Sigmoid colon (tissue), 4 donors: ENCODE measurements around the gene SLBP.

Experiments used
- EP300 ChIP-seq, 4 donors: sonication (generic); formaldehyde crosslinking; IDR thresholded peaks; one replicate each; pipeline ENCODE4 v1.6.1; 2017; ENCODE audit warnings: antibody characterized with exemption in 4 of 4
- POLR2A ChIP-seq, 2 donors: fragments of 450-650 bp; IDR thresholded peaks; one replicate each; pipeline ENCODE4 v1.6.1; 2016; ENCODE audit warnings: antibody characterized with exemption in 2 of 2, mild to moderate bottlenecking in 2 of 2, moderate library complexity in 2 of 2
- POLR2AphosphoS5 ChIP-seq, 4 donors: sonication (generic); formaldehyde crosslinking; IDR thresholded peaks; one replicate each; pipeline ENCODE4 v1.6.1; 2017; ENCODE audit warnings: antibody characterized with exemption in 4 of 4
- TF ChIP-seq, protein P1 (sequence below), 4 experiments: fragments of 450-650 bp in 3 of 4; fragments of 200-600 bp in 1 of 4; IDR thresholded peaks; one replicate each; pipeline ENCODE4 v1.5.1; 2016 to 2019; ENCODE audit warnings: antibody characterized with exemption in 4 of 4, mild to moderate bottlenecking in 3 of 4, moderate library complexity in 2 of 4

DNA sequence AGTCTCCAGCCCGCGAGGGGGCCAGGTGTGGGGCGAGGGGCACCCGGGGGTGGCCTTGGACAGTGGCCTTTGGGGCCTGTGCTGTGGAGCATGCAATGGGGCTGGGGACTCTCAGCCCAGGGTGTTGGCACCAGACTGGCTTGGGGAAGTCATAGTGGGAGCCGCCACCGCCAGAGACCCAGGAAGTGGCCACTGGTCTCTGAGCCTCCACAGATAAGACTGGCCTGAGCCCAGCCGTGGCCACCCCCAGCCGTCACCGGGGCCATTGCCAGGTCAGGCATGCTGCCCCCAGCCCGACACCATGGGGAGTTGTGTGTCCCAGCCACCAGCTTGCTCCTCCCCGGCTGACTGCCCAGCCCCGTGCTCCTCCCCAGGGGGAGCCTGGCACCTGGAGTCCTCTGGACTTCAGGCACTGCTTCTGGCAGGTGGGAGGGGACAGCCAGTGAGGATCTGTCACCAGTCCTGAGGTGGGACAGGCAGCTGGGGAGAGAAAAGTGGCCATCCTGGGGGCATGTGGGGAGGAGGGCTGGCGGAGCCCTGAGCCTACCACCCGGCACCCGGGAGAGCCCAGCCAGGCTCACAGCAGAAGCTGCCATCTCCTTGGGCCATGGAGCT is 41.7 kb upstream of the SLBP start:
- TF ChIP-seq, protein P1, sequence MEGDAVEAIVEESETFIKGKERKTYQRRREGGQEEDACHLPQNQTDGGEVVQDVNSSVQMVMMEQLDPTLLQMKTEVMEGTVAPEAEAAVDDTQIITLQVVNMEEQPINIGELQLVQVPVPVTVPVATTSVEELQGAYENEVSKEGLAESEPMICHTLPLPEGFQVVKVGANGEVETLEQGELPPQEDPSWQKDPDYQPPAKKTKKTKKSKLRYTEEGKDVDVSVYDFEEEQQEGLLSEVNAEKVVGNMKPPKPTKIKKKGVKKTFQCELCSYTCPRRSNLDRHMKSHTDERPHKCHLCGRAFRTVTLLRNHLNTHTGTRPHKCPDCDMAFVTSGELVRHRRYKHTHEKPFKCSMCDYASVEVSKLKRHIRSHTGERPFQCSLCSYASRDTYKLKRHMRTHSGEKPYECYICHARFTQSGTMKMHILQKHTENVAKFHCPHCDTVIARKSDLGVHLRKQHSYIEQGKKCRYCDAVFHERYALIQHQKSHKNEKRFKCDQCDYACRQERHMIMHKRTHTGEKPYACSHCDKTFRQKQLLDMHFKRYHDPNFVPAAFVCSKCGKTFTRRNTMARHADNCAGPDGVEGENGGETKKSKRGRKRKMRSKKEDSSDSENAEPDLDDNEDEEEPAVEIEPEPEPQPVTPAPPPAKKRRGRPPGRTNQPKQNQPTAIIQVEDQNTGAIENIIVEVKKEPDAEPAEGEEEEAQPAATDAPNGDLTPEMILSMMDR (IDR thresholded peaks at IDR 0.05) = no peak
- TF ChIP-seq EP300 (IDR thresholded peaks at IDR 0.05) (no peak), POLR2A (IDR thresholded peaks at IDR 0.05) (no peak), POLR2AphosphoS5 (IDR thresholded peaks at IDR 0.05) (no peak)
